GM12878 (cell line): ENCODE results near the gene SAMD4A. TPM values are rescaled to one million over a fixed set of nuclear protein-coding genes. Genes with fewer than 3 reads are reported as not detected.

Experiments used
- ATAC-seq: fragments of 200-7000 bp; cut with Tn5 transposase; 3 replicates; pipeline ENCODE4 v1.9.1; 2020; ENCODE audit warnings: mild to moderate bottlenecking, moderate library complexity
- BruUV-seq: library from RNA; stranded (reverse); fragments of 400-500 nt; replicated peaks from 2 replicates; lab custom pipeline; 2021; lab: Mats Ljungman, UMichigan
- CTCF ChIA-PET: fragments of 300-600 bp; sonication (Branson Sonifier 250); formaldehyde crosslinking; extraction: SDS; loops from one replicate; lab custom pipeline; 2021; ENCODE audit warnings: inconsistent platforms; lab: Yijun Ruan, JAX
- POLR2A ChIA-PET: fragments of 350-600 bp; formaldehyde crosslinking; extraction: SDS; loops from one replicate; lab custom pipeline; 2021; ENCODE audit warnings: inconsistent platforms; lab: Charles Lee
- RAD21 ChIA-PET: fragments of 300-600 bp; sonication (Branson Sonifier 250); formaldehyde crosslinking; loops from one replicate; lab custom pipeline; 2023; ENCODE audit warnings: antibody characterized with exemption; ENCODE audit not compliant: unreplicated experiment; lab: Charles Lee
- SMC1A ChIA-PET: fragments of 300-600 bp; sonication (Branson Sonifier 250); formaldehyde crosslinking; loops from one replicate; lab custom pipeline; 2023; ENCODE audit not compliant: unreplicated experiment, uncharacterized antibody; lab: Charles Lee
- DNase-seq: peaks from one replicate; pipeline ENCODE4 v3.0.0-alpha.2; 2011; ENCODE audit warnings: low read depth, low spot score
- FAIRE-seq: peaks from 3 replicates; lab custom pipeline; 2011; peaks lifted over from hg19 to GRCh38; lab: Jason Lieb, UNC
- H2AFZ ChIP-seq: 2 replicates; pipeline ENCODE4 v1.6.0; 2011; ENCODE audit warnings: low read depth, low read length, control low read depth; ENCODE audit not compliant: control insufficient read depth
- H3K27ac ChIP-seq: 2 replicates; pipeline ENCODE4 v1.5.1; 2011; ENCODE audit warnings: control low read depth; ENCODE audit not compliant: control insufficient read depth, insufficient read depth
- H3K27me3 ChIP-seq, 2 experiments: replicated peaks in 1 of 2; 2 replicates each; pipeline versions ENCODE4 v1.6.0 to v1.6.1; 2011; ENCODE audit warnings: low read length in 1 of 2; ENCODE audit not compliant: control insufficient read depth in 2 of 2, insufficient read depth in 2 of 2
- H3K36me3 ChIP-seq, 2 experiments: 2 replicates each; pipeline ENCODE4 v1.5.1; 2011; ENCODE audit warnings: low read length in 1 of 2; ENCODE audit not compliant: control insufficient read depth in 2 of 2, insufficient read depth in 2 of 2
- H3K4me1 ChIP-seq: 2 replicates; pipeline ENCODE4 v1.6.1; 2011; ENCODE audit warnings: mild to moderate bottlenecking, low read length, moderate library complexity, mixed read lengths; ENCODE audit not compliant: control insufficient read depth, insufficient read depth
- H3K4me2 ChIP-seq: 2 replicates; pipeline ENCODE4 v1.6.0; 2011; ENCODE audit warnings: control low read depth; ENCODE audit not compliant: control insufficient read depth, insufficient read depth
- H3K4me3 ChIP-seq: fragments of 200-600 bp; sonication (generic); 2 replicates; pipeline ENCODE4 v1.5.1; 2016
- H3K79me2 ChIP-seq: 2 replicates; pipeline ENCODE4 v1.6.0; 2011; ENCODE audit warnings: low read length; ENCODE audit not compliant: control insufficient read depth, insufficient read depth
- H3K9ac ChIP-seq: 2 replicates; pipeline ENCODE4 v1.8.0; 2011; ENCODE audit warnings: low read length, control low read depth, mixed read lengths; ENCODE audit not compliant: control insufficient read depth, insufficient read depth
- H3K9me3 ChIP-seq: replicated peaks from 3 replicates; pipeline ENCODE4 v1.5.1; 2011; ENCODE audit warnings: mild to moderate bottlenecking, low read length; ENCODE audit not compliant: control insufficient read depth, insufficient read depth
- H4K20me1 ChIP-seq: 2 replicates; pipeline ENCODE4 v1.6.0; 2011; ENCODE audit not compliant: control insufficient read depth, insufficient read depth
- ATF2 ChIP-seq: IDR thresholded peaks from 2 replicates; pipeline ENCODE4 v1.6.1; 2012; ENCODE audit warnings: low read length, inconsistent platforms
- CBFB ChIP-seq: IDR thresholded peaks from 2 replicates; pipeline ENCODE4 v1.6.1; 2016; ENCODE audit warnings: antibody characterized with exemption, low read depth
- HDGF ChIP-seq: fragments of 450-650 bp; IDR thresholded peaks from 2 replicates; pipeline ENCODE4 v1.6.1; 2016; ENCODE audit warnings: antibody characterized with exemption
- IKZF1 ChIP-seq: fragments of 450-650 bp; conservative IDR thresholded peaks from 2 replicates; pipeline ENCODE4 v1.6.1; 2017; ENCODE audit warnings: antibody characterized with exemption, mild to moderate bottlenecking
- MLLT1 ChIP-seq: fragments of 450-650 bp; IDR thresholded peaks from 2 replicates; pipeline ENCODE4 v1.6.1; 2016; ENCODE audit warnings: mild to moderate bottlenecking
- MTA3 ChIP-seq: IDR thresholded peaks from 2 replicates; pipeline ENCODE4 v1.6.1; 2012; ENCODE audit warnings: low read length, inconsistent platforms, borderline replicate concordance
- RAD51 ChIP-seq: fragments of 450-650 bp; IDR thresholded peaks from 2 replicates; pipeline ENCODE4 v1.6.1; 2016; ENCODE audit warnings: moderate library complexity, mild to moderate bottlenecking, inconsistent platforms
- RELB ChIP-seq: fragments of 450-650 bp; IDR thresholded peaks from 2 replicates; pipeline ENCODE4 v1.6.1; 2017; ENCODE audit warnings: low read depth, mild to moderate bottlenecking, moderate library complexity
- SKIL ChIP-seq: fragments of 450-650 bp; IDR thresholded peaks from 2 replicates; pipeline ENCODE4 v1.6.1; 2017; ENCODE audit warnings: mild to moderate bottlenecking, low read depth, inconsistent platforms; ENCODE audit not compliant: poor library complexity, severe bottlenecking
- STAT3 ChIP-seq: IDR thresholded peaks from 2 replicates; pipeline ENCODE4 v1.6.1; 2011; ENCODE audit warnings: low read depth, low read length, improper control_type of control experiment
- TBL1XR1 ChIP-seq: IDR thresholded peaks from 2 replicates; pipeline ENCODE4 v1.6.1; 2012; ENCODE audit warnings: low read depth, low read length, improper control_type of control experiment
- ZZZ3 ChIP-seq: IDR thresholded peaks from 2 replicates; pipeline ENCODE4 v1.6.1; 2011; ENCODE audit warnings: low read depth; ENCODE audit not compliant: control insufficient read depth, insufficient read length
- WGBS: methylation state at CpG from one replicate; pipeline ENCODE4 v1.1.6; 2016; ENCODE audit warnings: low lambda C conversion rate; ENCODE audit not compliant: insufficient replicate concordance, insufficient coverage; ENCODE audit errors: missing lambda C conversion rate; 5-methylcytosine and 5-hydroxymethylcytosine counted together
- in situ Hi-C: fragments of 300-500 bp; cut with MboI; formaldehyde crosslinking; loops from 9 replicates; pipeline ENCODE4 v1.14.3; 2018; ENCODE audit warnings: mixed read lengths
- intact Hi-C: fragments of 100-400 bp; cut with micrococcal nuclease; formaldehyde crosslinking; loops from one replicate; pipeline ENCODE4 v1.14.2; 2022; ENCODE audit not compliant: unreplicated experiment
- polyA plus RNA-seq, 11 experiments: library from polyadenylated mRNA; depleted of rRNA in 4 of 11; unstranded in 6 of 11; stranded (reverse) in 5 of 11; fragments of >200 nt; fragmentation: Nextera tagmentation in 4 of 11; fragmentation: Illumina TruSeq in 1 of 11; extraction: Ambion mirVana in 4 of 11; extraction: Trizol in 1 of 11; gene quantifications; 1 replicate in 1 of 11; 2 replicates in 10 of 11; pipeline versions ENCODE4 v1.2.1 to v1.2.3, GENCODE V29; 2011 to 2016; ENCODE audit warnings: inconsistent platforms in 2 of 11, missing spikeins in 2 of 11, low read depth in 1 of 11
- total RNA-seq, 4 experiments: library from RNA; depleted of rRNA in 3 of 4; stranded (reverse); fragments of >200 nt in 3 of 4; fragmentation: Illumina TruSeq in 1 of 4; extraction: Trizol in 1 of 4; gene quantifications; 2 replicates each; pipeline versions ENCODE4 v1.2.1 to v1.2.3, GENCODE V29; 2013 to 2021

SAMD4A gene
- total and polyA plus RNA-seq, 10 of the 15 experiments (the other 5 are each of a cell fraction or from before 2014, with no cell fraction given): 0.05 to 0.56 (median 0.31) TPM

GRCh38 chr14:54837508-54838149, 270.7 kb downstream of the SAMD4A start (continued):
- TF ChIP-seq ATF2: no peak
- TF ChIP-seq STAT3: no peak
- no peak for TF ChIP-seq MLLT1

- H3K79me2 ChIP-seq: no peaks in the 10 kb centered on the region
- no peak overlapping the region for H3K4me2 ChIP-seq
- no peak for FAIRE-seq
- POLR2A ChIA-PET: no interaction called here
- in situ Hi-C loops (no loop called here), intact Hi-C loops (no loop called here)
- no peaks in the 10 kb centered on the region for H3K4me1 ChIP-seq
- no peaks in the 10 kb centered on the region for H4K20me1 ChIP-seq
- no TSS peak for BruUV-seq
- no peak overlapping the region for H3K9ac ChIP-seq
- SMC1A ChIA-PET: interaction anchor here (0.7 to 1.1 kb wide), 2 partner anchors 15 to 19 kb away, joined by 3 read pairs; no protein-coding TSS in a partner anchor
- H2AFZ ChIP-seq: no peak overlapping the region
- CTCF ChIA-PET: no interaction called here
- RAD21 ChIA-PET: no interaction called here
- H3K4me3 ChIP-seq: no peak overlapping the region
- peaks cover 1 to 5% of the 10 kb centered on the region in 2 experiments; a peak in 3 of 4 replicates for H3K36me3 ChIP-seq
- WGBS: 93% methylated on average over 7 of the region's 10 CpGs
- no peak for TF ChIP-seq RELB
- TF ChIP-seq HDGF: no peak
- no peak for TF ChIP-seq CBFB
- no peak for TF ChIP-seq TBL1XR1
- TF ChIP-seq RAD51: no peak
- TF ChIP-seq SKIL: no peak
- no peak for TF ChIP-seq IKZF1
- no peak for TF ChIP-seq MTA3
- no peak for TF ChIP-seq ZZZ3
- no peaks in the 10 kb centered on the region for H3K27me3 ChIP-seq
- H3K27ac ChIP-seq: no peak overlapping the region
- DNase-seq: no peak
- no peaks in the 10 kb centered on the region for H3K9me3 ChIP-seq
- ATAC-seq: no peak
These were observed 272.1 kb downstream of the SAMD4A start for GRCh38 chr14:54838931-54839512.
